ENCODE data around the gene SH2D4B. TPM values are rescaled to one million over a fixed set of nuclear protein-coding genes. Genes with fewer than 3 reads are reported as not detected.

Gene SH2D4B
- total and polyA plus RNA-seq, 2 of the 13 experiments (the other 11 are each of a cell fraction or from before 2014, with no cell fraction given), result not detected

DNA sequence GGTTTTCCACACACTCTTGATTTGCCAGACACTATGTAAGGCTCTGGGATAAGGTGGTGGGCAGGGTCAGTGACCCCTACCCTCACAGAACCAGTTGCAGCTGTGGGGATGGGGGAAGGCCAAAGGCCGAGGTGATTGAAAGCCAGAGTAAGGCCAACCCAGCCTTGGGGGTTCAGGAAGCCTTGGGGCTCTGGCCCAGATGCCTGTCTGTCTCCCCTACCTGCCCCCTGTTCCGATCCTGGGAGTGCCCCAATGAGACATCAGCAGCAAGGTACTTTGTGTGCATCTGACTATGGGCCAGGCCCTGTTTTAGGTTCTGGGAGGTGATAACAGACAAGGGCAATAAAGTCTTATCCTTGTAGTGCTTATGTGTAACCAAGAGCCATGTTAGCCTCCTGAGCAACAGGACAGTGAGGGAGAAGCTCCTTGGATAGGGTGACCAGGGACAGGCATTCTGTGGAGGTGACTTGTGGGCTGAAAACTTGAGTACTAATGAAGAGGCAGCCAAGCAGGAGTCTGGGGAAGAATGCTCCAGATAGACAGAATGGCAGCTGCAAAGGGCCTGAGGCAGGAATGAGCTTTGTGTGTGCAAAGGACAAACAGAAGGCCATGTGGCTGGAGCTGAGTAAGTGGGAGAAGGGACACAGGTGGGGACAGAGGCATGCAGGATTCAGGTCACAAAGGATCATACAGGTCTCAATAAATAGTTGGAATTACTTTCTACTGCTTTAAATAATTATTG is 48.2 kb upstream of the SH2D4B start:
- H3K4me1 ChIP-seq (ENCODE audit: insufficient read depth, low read length), result peaks cover 100% of the 10 kb centered on the region
- peak; percentile 16; the same call in 1 of the 2 replicates for TF ChIP-seq ZMYM3 (CRISPR knock-in tag; IDR thresholded peaks at IDR 0.05)
- no peak for TF ChIP-seq KIAA2018 (CRISPR knock-in tag; IDR thresholded peaks at IDR 0.05; ENCODE audit: borderline replicate concordance)
- TF ChIP-seq, protein P1, sequence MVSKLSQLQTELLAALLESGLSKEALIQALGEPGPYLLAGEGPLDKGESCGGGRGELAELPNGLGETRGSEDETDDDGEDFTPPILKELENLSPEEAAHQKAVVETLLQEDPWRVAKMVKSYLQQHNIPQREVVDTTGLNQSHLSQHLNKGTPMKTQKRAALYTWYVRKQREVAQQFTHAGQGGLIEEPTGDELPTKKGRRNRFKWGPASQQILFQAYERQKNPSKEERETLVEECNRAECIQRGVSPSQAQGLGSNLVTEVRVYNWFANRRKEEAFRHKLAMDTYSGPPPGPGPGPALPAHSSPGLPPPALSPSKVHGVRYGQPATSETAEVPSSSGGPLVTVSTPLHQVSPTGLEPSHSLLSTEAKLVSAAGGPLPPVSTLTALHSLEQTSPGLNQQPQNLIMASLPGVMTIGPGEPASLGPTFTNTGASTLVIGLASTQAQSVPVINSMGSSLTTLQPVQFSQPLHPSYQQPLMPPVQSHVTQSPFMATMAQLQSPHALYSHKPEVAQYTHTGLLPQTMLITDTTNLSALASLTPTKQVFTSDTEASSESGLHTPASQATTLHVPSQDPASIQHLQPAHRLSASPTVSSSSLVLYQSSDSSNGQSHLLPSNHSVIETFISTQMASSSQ (IDR thresholded peaks at IDR 0.05; ENCODE audit: low read depth), result no peak
- TF ChIP-seq, protein P1 (CRISPR knock-in tag; IDR thresholded peaks at IDR 0.05; ENCODE audit: borderline replicate concordance), result no peak
- TF ChIP-seq, protein P2, sequence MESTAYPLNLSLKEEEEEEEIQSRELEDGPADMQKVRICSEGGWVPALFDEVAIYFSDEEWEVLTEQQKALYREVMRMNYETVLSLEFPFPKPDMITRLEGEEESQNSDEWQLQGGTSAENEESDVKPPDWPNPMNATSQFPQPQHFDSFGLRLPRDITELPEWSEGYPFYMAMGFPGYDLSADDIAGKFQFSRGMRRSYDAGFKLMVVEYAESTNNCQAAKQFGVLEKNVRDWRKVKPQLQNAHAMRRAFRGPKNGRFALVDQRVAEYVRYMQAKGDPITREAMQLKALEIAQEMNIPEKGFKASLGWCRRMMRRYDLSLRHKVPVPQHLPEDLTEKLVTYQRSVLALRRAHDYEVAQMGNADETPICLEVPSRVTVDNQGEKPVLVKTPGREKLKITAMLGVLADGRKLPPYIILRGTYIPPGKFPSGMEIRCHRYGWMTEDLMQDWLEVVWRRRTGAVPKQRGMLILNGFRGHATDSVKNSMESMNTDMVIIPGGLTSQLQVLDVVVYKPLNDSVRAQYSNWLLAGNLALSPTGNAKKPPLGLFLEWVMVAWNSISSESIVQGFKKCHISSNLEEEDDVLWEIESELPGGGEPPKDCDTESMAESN (CRISPR knock-in tag; conservative IDR thresholded peaks at IDR 0.05), result no peak
- no peak for TF ChIP-seq CERS6 (CRISPR knock-in tag; IDR thresholded peaks at IDR 0.05)
- no peak for TF ChIP-seq SUZ12 (IDR thresholded peaks at IDR 0.05; ENCODE audit: low read depth, low read length)

More for the DNA sequence above, 48.2 kb upstream of the SH2D4B start:
- ChIA-PET POLR2A (interaction anchor here (1.3 to 2.3 kb wide), 2 partner anchors 9 to 25 kb away, joined by 3 to 9 read pairs; no protein-coding TSS in a partner anchor), CTCF (ENCODE audit: low intra/inter-chr PET ratio, low total read pairs) (no interaction called here)
- DNase-seq (ENCODE audit: low spot score) (no peak), ATAC-seq (no peak), FAIRE-seq (no peak)
- 92% methylated on average over 2 of the region's 2 CpGs for WGBS (ENCODE audit: low lambda C conversion rate)
- H3K4me3 ChIP-seq (replicated peaks in 1 of 3; ENCODE audit: insufficient read depth in 1 of 3, low read depth in 2 of 3, low read length in 3 of 3), result no peak overlapping the region
- H3K4me2 ChIP-seq (ENCODE audit: low read depth, low read length), result no peak overlapping the region
- no peak overlapping the region for H3K9ac ChIP-seq (ENCODE audit: insufficient read depth, low read depth, low read length)
- intact Hi-C loops (cut with micrococcal nuclease; ENCODE audit: unreplicated experiment) (no loop called here), in situ Hi-C loops (cut with HindIII; ENCODE audit: extremely low pct_ligation_motif_present, low pct_unique_long_range_greater_than_20kb) (no loop called here)
- H3K79me2 ChIP-seq (ENCODE audit: insufficient read depth, low read length), result peaks cover 91% of the 10 kb centered on the region
- H4K20me1 ChIP-seq (ENCODE audit: insufficient read depth, low read length), result no peaks in the 10 kb centered on the region; the same call in none of the 2 replicates
- no peak overlapping the region for H3K27ac ChIP-seq (ENCODE audit: extremely low read length, insufficient read depth, low read length)
- BruUV-seq (replicated peaks), result no TSS peak
- peaks cover 15 to 34% of the 10 kb centered on the region in 2 experiments for H3K36me3 ChIP-seq (replicated peaks in 1 of 2; ENCODE audit: control insufficient read depth in 1 of 2, insufficient read depth in 2 of 2, low read length in 2 of 2)
- H3K27me3 ChIP-seq (ENCODE audit: control insufficient read depth in 1 of 2, insufficient read depth in 2 of 2, low read length in 2 of 2), result no peaks in the 10 kb centered on the region
- H3K9me3 ChIP-seq (ENCODE audit: low read length), result no peaks in the 10 kb centered on the region
- H2AFZ ChIP-seq (ENCODE audit: low read length), result no peak overlapping the region

Data from HepG2 (cell line).